H1 (cell line): ENCODE results near the gene NRXN3. TPM values are rescaled to one million over a fixed set of nuclear protein-coding genes. Genes with fewer than 3 reads are reported as not detected.

ENCODE experiments used
- BRCA1 ChIP-seq: IDR thresholded peaks from 2 replicates; pipeline ENCODE4 v1.6.1; 2012; ENCODE audit warnings: low read depth, low read length, improper control_type of control experiment
- CBX5 ChIP-seq: fragments of 300-800, 300-1000 bp; sonication (generic); IDR thresholded peaks from 2 replicates; pipeline ENCODE4 v1.7.1; 2016; ENCODE audit warnings: antibody characterized with exemption, low read length, low read depth
- CHD1 ChIP-seq: IDR thresholded peaks from 2 replicates; pipeline ENCODE4 v1.6.1; 2012; ENCODE audit warnings: low read depth, low read length, improper control_type of control experiment
- RAD21 ChIP-seq, 2 experiments: IDR thresholded peaks in 1 of 2; conservative IDR thresholded peaks in 1 of 2; 2 replicates each; pipeline ENCODE4 v1.6.1; 2011; ENCODE audit warnings: low read depth in 2 of 2, low read length in 2 of 2, improper control_type of control experiment in 1 of 2, inconsistent platforms in 1 of 2, mild to moderate bottlenecking in 1 of 2, moderate library complexity in 1 of 2
- RNF2 ChIP-seq: fragments of 200-900, 300-1000 bp; sonication (generic); IDR thresholded peaks from 2 replicates; pipeline ENCODE4 v1.7.1; 2016; ENCODE audit warnings: borderline replicate concordance, low read depth, mild to moderate bottlenecking, antibody characterized with exemption, low read length; ENCODE audit not compliant: poor library complexity, severe bottlenecking; ENCODE audit errors: missing control alignments
- RXRA ChIP-seq: IDR thresholded peaks from 2 replicates; pipeline ENCODE4 v1.6.1; 2011; ENCODE audit warnings: low read depth, mild to moderate bottlenecking, low read length, moderate library complexity; ENCODE audit not compliant: insufficient read depth
- SP2 ChIP-seq: IDR thresholded peaks from 2 replicates; pipeline ENCODE4 v1.6.1; 2012; ENCODE audit warnings: mild to moderate bottlenecking, low read length, inconsistent platforms
- TAF7 ChIP-seq: optimal IDR thresholded peaks from 2 replicates; pipeline ENCODE3; 2011; ENCODE audit warnings: low read depth, mild to moderate bottlenecking, inconsistent platforms, low read length, moderate library complexity, borderline replicate concordance
- polyA plus RNA-seq, 7 experiments: library from polyadenylated mRNA; depleted of rRNA in 3 of 7; stranded (reverse) in 5 of 7; unstranded in 2 of 7; fragments of >200 nt in 5 of 7; fragments of 200-250 nt in 2 of 7; gene quantifications; 1 replicate in 5 of 7; 2 replicates in 1 of 7; 4 replicates in 1 of 7; pipeline versions ENCODE4 v1.2.1 to v1.2.3, GENCODE V29; 2011 to 2013; ENCODE audit warnings: missing spikeins in 2 of 7, mixed read lengths in 2 of 7
- total RNA-seq: library from RNA; stranded (reverse); fragmentation: NEBNext Ultra II Directional; extraction: Animal tissue kit (Norgen Biotek cat#: 25700); gene quantifications from 2 replicates; pipeline ENCODE4 v1.2.1, GENCODE V29; 2021
- TF ChIP-seq, protein P1 (sequence below): fragments of 300-600 bp; sonication (generic); IDR thresholded peaks from 2 replicates; pipeline ENCODE4 v1.7.1; 2012; ENCODE audit warnings: low read length, moderate library complexity, mild to moderate bottlenecking, inconsistent platforms; ENCODE audit not compliant: insufficient replicate concordance

NRXN3 gene
- total and polyA plus RNA-seq, 2 of the 8 experiments (the other 6 are each of a cell fraction or from before 2014, with no cell fraction given): 2.6 to 4.1 TPM

DNA sequence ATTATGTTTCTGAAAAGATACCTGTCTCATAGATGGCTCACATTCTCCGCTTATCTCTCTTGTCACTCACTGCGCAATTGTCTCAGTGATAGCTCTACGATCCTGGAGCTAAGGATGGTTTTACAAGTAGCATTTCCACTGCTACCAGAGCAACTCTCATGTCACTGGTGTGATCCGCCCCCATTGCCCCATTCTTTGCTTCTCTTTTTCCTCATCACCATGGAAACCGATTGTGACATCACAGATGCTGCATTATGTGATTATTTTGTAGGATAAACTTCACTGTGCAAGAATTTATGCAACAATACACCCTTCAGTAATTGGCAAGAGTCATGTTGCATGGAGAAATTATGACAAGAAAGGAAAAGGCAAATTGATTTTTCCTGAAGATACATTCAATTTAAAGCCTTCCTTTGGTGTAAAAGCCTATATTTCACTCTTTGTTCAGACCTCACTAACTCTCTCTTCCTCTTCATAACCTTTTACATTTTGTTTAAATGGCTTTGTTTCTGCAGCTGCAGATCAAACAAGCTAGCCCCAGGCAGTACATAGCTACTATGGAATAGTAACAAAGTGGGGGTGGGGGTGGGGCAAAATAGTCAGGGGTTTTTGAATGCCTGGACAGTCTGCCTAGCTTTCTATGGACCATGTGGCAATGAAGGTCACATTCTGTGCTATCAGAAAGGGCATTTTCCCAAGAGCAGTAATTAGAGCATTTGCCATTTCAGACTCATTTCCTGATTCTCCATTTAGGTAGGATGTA lies 539.8 kb downstream of the NRXN3 start (continued):
- TF ChIP-seq, protein P1, sequence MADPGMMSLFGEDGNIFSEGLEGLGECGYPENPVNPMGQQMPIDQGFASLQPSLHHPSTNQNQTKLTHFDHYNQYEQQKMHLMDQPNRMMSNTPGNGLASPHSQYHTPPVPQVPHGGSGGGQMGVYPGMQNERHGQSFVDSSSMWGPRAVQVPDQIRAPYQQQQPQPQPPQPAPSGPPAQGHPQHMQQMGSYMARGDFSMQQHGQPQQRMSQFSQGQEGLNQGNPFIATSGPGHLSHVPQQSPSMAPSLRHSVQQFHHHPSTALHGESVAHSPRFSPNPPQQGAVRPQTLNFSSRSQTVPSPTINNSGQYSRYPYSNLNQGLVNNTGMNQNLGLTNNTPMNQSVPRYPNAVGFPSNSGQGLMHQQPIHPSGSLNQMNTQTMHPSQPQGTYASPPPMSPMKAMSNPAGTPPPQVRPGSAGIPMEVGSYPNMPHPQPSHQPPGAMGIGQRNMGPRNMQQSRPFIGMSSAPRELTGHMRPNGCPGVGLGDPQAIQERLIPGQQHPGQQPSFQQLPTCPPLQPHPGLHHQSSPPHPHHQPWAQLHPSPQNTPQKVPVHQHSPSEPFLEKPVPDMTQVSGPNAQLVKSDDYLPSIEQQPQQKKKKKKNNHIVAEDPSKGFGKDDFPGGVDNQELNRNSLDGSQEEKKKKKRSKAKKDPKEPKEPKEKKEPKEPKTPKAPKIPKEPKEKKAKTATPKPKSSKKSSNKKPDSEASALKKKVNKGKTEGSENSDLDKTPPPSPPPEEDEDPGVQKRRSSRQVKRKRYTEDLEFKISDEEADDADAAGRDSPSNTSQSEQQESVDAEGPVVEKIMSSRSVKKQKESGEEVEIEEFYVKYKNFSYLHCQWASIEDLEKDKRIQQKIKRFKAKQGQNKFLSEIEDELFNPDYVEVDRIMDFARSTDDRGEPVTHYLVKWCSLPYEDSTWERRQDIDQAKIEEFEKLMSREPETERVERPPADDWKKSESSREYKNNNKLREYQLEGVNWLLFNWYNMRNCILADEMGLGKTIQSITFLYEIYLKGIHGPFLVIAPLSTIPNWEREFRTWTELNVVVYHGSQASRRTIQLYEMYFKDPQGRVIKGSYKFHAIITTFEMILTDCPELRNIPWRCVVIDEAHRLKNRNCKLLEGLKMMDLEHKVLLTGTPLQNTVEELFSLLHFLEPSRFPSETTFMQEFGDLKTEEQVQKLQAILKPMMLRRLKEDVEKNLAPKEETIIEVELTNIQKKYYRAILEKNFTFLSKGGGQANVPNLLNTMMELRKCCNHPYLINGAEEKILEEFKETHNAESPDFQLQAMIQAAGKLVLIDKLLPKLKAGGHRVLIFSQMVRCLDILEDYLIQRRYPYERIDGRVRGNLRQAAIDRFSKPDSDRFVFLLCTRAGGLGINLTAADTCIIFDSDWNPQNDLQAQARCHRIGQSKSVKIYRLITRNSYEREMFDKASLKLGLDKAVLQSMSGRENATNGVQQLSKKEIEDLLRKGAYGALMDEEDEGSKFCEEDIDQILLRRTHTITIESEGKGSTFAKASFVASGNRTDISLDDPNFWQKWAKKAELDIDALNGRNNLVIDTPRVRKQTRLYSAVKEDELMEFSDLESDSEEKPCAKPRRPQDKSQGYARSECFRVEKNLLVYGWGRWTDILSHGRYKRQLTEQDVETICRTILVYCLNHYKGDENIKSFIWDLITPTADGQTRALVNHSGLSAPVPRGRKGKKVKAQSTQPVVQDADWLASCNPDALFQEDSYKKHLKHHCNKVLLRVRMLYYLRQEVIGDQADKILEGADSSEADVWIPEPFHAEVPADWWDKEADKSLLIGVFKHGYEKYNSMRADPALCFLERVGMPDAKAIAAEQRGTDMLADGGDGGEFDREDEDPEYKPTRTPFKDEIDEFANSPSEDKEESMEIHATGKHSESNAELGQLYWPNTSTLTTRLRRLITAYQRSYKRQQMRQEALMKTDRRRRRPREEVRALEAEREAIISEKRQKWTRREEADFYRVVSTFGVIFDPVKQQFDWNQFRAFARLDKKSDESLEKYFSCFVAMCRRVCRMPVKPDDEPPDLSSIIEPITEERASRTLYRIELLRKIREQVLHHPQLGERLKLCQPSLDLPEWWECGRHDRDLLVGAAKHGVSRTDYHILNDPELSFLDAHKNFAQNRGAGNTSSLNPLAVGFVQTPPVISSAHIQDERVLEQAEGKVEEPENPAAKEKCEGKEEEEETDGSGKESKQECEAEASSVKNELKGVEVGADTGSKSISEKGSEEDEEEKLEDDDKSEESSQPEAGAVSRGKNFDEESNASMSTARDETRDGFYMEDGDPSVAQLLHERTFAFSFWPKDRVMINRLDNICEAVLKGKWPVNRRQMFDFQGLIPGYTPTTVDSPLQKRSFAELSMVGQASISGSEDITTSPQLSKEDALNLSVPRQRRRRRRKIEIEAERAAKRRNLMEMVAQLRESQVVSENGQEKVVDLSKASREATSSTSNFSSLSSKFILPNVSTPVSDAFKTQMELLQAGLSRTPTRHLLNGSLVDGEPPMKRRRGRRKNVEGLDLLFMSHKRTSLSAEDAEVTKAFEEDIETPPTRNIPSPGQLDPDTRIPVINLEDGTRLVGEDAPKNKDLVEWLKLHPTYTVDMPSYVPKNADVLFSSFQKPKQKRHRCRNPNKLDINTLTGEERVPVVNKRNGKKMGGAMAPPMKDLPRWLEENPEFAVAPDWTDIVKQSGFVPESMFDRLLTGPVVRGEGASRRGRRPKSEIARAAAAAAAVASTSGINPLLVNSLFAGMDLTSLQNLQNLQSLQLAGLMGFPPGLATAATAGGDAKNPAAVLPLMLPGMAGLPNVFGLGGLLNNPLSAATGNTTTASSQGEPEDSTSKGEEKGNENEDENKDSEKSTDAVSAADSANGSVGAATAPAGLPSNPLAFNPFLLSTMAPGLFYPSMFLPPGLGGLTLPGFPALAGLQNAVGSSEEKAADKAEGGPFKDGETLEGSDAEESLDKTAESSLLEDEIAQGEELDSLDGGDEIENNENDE: no peak
- TF ChIP-seq SP2 (no peak), RXRA (no peak), TAF7 (no peak), RAD21 (IDR thresholded peaks at IDR 0.05 in 1 of 2, conservative IDR thresholded peaks at IDR 0.05 in 1 of 2; ENCODE audit: low read depth in 2 of 2, low read length in 2 of 2) (no peak), RNF2 (no peak), BRCA1 (no peak), CBX5 (no peak), CHD1 (no peak)
